Left kidney (tissue), 8 donors: ENCODE measurements around the gene TSPAN14. TPM values are rescaled to one million over a fixed set of nuclear protein-coding genes. Genes with fewer than 3 reads are reported as not detected.
"Not testable (repeated sequence)": the region's sequence is repeated elsewhere in the genome, so short reads cannot be mapped to it uniquely, and the experiment has no call there.

Experiments
- DNase-seq: peaks from one replicate; pipeline ENCODE4 v3.0.0-alpha.2; 2013
- long read RNA-seq, 8 donors: transcript quantifications; one replicate each; lab custom pipeline, GENCODE V29; 2026
- polyA plus RNA-seq: library from polyadenylated mRNA; unstranded; fragments of 120-200 nt; gene quantifications from one replicate; pipeline ENCODE4 v1.2.1, GENCODE V29; 2013; ENCODE audit not compliant: insufficient read length

TSPAN14 gene, protein sequence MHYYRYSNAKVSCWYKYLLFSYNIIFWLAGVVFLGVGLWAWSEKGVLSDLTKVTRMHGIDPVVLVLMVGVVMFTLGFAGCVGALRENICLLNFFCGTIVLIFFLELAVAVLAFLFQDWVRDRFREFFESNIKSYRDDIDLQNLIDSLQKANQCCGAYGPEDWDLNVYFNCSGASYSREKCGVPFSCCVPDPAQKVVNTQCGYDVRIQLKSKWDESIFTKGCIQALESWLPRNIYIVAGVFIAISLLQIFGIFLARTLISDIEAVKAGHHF
- polyA plus RNA-seq, result 81.2 TPM
- long read RNA-seq, donor 1, full-length matches to known transcripts, result 17 of 17 reads
- long read RNA-seq, donor 1, partial matches to known transcripts, result 0 of 17 reads
- long read RNA-seq, donor 1, other reads (novel, unspliced or antisense), result 0 of 17 reads
- long read RNA-seq, donor 2, full-length matches to known transcripts, result 10 of 103 reads
- long read RNA-seq, donor 2, partial matches to known transcripts, result 93 of 103 reads
- long read RNA-seq, donor 2, other reads (novel, unspliced or antisense), result 0 of 103 reads
- long read RNA-seq, donor 3, full-length matches to known transcripts, result 15 of 15 reads
- long read RNA-seq, donor 3, partial matches to known transcripts, result 0 of 15 reads
- long read RNA-seq, donor 3, other reads (novel, unspliced or antisense), result 0 of 15 reads
- long read RNA-seq, donor 4, full-length matches to known transcripts, result 1 of 1 reads
- long read RNA-seq, donor 4, partial matches to known transcripts, result 0 of 1 reads
- long read RNA-seq, donor 4, other reads (novel, unspliced or antisense), result 0 of 1 reads
- long read RNA-seq, donor 5, full-length matches to known transcripts, result 11 of 17 reads
- long read RNA-seq, donor 5, partial matches to known transcripts, result 0 of 17 reads
- long read RNA-seq, donor 5, other reads (novel, unspliced or antisense), result 6 of 17 reads
- long read RNA-seq, donor 6, full-length matches to known transcripts, result 10 of 76 reads
- long read RNA-seq, donor 6, partial matches to known transcripts, result 66 of 76 reads
- long read RNA-seq, donor 6, other reads (novel, unspliced or antisense), result 0 of 76 reads
- long read RNA-seq, donor 7, full-length matches to known transcripts, result 27 of 36 reads
- long read RNA-seq, donor 7, partial matches to known transcripts, result 0 of 36 reads
- long read RNA-seq, donor 7, other reads (novel, unspliced or antisense), result 9 of 36 reads
- long read RNA-seq, donor 8, full-length matches to known transcripts, result 6 of 6 reads
- long read RNA-seq, donor 8, partial matches to known transcripts, result 0 of 6 reads
- long read RNA-seq, donor 8, other reads (novel, unspliced or antisense), result 0 of 6 reads

- peak; percentile 72 for DNase-seq
Observed at GRCh38 chr10:80453842-80454512, at the start of gene TSPAN14. TSS of gene TSPAN14 (plus strand) at chr10:80454310. CDS start at chr10:80489234, 34,924 bp downstream.

DNA sequence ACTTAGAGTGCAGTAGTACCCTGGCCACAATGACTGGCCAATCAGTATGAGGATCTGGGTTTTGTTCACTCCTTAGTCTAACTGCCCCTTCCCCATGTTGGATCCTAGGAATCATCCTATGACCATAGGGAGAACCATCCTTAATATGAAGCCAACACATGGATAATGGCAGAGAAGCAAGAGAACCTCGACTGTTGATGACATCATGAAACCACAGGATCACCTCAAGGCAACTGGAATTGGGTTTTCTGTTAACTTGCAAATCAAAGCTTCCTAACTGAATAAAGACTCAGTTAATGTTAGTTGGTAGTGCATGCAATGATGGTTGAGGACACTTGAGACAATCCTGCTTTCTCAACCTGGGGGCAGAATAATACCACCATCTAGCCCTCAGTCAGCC lies 49.1 kb upstream of the TSPAN14 start:
- DNase-seq, result no peak

DNA sequence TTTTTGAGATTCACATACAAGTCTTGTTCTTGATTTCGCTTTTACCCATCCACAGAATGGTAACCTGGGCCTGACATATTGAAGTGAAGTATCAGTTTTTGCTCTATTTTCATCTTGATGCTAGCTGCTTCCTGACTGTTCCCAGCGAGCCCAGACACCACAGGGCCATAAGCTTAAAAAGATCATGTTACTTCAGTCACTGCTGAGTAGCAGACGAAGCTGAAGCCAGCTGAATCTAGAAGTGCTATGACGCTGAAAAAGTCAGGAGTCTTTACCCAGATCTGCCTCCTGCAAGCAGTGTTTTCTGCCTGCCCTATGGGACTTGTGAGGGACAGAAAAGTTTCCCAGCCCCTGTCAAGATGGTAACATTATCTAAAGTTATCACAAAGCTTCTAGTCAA lies 48.5 kb upstream of the TSPAN14 start:
- DNase-seq, result no peak

DNA sequence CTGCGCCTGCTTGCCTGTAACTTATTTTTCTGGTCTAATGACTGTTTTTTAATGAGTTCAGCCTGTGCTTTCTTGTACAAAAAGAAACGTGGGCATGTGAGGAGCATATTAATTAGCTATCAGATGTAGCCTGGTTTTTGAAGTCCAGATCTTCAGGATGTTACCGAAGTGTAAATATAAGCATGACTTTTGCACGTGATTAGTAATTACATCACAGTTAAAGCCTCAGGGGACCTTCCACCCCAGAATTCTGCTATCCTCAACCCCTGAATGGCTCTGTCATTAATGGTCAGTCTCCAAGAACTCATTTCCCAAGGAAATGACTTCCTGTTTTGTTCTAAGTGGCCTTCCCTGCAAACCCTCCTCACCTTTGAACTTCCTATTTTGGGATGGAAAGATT lies 47.9 kb upstream of the TSPAN14 start:
- DNase-seq, result no peak

DNA sequence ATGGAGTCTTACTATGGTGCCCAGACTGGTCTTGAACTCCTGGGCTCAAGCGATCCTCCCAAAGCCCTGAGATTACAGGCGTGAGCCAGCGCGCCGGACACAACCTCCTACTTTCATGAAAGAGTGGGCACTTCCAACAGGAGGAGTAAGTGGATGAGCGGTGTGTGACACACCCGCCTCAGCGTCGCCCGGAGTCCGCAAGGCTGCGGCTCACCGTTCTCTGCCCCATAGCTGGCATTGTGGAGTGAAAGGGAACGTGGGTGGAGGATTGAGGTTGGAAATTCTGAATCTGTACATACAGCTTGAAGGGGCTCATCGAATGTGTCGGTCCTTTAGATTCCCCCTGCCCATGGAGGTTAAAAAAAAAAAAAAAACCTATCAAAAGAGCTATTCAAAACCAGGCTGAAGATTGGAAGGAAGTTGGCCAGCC lies 46.3 kb upstream of the TSPAN14 start:
- no peak for DNase-seq

DNA sequence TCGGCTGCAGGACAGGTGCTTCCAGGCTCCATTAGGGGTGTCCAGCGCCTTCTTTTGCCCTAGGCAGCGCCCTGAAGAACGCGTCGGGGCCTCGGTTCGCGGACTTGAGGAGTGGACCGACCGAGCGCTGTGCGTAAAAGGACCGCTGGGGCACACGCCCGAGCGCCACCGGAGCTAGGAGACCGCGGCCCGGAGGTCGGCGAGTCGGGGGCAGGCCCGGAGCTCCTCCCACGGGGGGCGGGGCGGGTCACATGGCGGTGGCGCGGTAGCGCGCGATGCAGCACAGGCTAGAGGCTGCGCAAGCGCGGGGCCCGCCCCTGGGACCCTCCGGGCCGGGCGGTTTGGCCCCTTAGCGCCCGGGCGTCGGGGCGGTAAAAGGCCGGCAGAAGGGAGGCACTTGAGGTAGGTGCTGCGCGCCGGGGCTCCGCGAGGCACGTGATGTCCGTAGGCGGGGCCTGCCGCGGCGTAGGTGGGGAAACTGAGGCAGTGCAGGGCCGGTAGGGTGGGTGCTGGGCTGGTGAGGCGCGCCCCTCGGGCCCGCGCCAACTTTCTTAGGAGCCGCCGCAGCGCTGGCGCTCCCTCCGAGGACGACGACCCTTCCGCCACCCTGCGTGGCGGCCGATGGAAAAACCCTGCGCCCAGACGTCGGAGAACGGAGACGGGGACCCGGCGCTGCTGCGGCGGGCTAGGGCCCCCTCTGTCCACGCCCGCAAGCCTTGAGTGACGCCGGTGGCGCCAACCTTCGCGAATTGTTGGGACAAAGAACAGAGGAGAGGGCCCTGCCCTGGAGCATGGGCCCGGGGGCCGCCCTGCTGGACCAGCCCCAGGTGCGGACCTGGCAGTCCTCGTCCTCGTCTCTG lies 45.6 kb upstream of the TSPAN14 start, which contains the start of gene PRXL2A:
TSS of gene PRXL2A (plus strand) at position 310 of the 860 bp plus-strand sequence. CDS start 11,917 bp downstream, outside the sequence.
- DNase-seq, result peak; percentile 87

GRCh38 chr10:80409121-80409520 lies 45.0 kb upstream of the TSPAN14 start:
- DNase-seq, result no peak

DNA sequence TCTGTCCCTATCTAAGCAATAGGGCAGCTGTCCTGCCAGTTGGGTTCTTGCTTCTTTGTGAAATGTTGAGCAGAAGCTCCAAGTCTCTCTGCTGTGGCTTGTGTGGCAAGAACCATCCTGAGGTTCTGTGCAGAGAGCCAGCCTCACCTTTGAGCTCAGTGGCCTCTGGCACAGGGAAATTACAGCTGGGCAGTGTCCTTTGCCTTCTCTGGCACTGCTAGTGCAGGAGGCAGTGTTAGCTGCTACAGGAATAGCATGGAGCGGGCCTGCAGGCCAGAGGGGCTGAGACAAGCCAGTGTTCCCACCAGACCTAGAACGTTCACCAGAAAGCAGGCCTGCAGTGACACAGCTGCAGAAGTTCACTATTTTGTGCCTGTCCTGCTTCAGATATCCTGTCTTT lies 44.0 kb upstream of the TSPAN14 start:
- DNase-seq, result no peak

GRCh38 chr10:80410578-80411145 lies 43.4 kb upstream of the TSPAN14 start:
- no peak for DNase-seq

- no peak for DNase-seq
Observed at GRCh38 chr10:80411267-80411668, 42.8 kb upstream of the TSPAN14 start.

GRCh38 chr10:80411681-80412220 lies 42.4 kb upstream of the TSPAN14 start:
- no peak for DNase-seq

GRCh38 chr10:80412486-80412885 lies 41.6 kb upstream of the TSPAN14 start:
- no peak for DNase-seq

- no peak for DNase-seq
Observed at GRCh38 chr10:80413271-80413996, 40.7 kb upstream of the TSPAN14 start.

DNA sequence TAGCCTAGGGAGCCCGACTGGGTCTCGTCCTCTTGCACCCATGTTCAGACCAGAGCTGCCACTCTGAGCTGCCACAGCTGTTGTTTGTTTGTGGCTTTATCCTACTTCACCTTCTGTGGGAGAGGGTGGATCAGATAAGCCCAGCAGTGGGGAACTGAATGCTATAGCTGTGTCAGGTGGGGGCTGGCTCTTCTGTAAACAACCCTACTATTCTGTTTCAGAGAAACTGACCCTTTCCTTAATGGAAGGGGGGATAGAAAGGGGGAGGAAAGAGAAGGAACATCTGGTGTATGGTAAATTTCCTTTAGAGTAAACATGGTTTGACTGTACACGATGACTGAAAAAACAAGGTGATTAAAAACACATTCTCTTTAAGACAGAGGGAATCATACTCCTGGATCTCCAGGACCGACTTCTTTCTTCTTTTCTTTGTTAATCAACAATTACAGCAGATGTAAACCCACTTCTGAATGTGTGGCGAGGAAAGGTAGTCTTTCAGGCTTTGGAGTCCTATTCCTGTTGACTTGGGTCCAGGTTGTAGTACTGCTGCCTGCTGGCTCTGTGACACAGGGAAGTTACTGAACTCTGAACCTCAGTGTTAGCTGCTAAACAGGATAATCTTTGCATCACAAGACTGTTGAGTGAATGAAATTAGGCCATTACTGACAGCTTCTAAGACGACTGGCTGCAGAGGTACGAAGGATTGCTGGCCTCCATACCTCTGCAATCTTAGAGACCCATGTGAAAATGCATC lies 39.8 kb upstream of the TSPAN14 start:
- peak; percentile 78 for DNase-seq

DNA sequence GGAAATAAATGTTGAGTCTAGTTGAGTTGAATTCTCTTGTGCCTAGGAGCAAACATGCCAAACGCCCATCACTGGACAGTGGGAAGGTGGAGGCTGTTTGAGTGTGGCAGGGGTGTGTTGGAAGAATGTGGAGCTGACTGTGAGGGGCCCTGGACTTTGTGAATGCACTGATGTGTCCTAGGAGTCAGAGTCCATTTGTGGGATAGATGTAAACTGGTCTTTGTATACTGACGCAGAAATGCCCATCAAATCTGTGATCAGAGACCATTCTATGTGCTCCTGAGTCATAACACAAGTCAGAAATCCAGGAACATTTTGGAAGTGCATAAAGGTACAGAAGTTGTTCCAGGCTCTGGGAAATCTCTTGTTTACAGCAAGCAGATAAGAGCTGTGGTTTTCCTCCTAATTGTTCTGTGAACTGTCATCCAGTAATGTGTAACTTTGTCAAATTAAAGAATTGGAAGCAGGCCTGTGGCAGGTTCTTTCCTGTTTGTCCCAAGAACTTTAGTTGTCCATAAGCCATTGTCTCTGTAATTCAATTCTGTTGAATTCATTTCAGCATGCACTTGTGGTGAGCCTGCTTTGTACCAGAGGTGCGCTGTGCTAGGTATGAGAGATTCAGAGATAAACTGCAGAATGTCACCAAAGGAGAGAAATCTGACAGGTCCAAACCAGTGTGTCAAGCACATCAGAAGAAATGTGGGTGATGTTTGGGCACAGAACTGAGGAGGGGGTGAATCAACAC lies 38.2 kb upstream of the TSPAN14 start:
- no peak for DNase-seq

DNA sequence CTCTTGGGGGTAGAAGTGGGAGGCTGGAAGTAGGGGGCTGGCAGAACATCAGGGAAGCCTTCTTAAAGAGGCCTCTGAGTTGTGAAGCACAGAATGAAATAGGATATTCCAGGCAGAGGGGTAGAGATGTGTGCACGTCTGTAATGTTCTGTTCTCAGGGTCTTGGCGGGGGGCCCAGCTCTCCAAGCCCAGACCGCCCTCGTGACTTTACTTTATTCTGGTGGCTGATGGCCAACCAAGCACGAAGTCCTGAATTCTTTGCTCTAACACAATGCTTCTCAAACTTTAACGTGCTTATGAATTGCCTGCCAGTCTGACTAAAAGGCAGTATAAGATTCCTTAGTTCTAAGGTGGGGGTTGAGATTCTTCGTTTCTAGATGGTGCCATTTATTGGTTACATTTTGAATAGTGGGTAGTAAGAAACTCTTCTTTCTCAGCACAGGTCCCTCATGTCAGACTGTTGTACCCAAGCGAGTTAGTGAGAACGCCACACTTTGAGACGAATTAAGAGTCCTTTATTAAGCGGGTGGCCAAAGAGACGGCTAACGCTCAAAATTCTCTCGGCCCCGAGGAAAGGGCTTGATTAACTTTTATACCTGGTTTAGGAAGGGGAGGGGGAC lies 37.5 kb upstream of the TSPAN14 start:
- DNase-seq, result peak; percentile 73

- DNase-seq, result not testable (repeated sequence)
Observed at GRCh38 chr10:80417256-80417655, 36.9 kb upstream of the TSPAN14 start.
